Naive thymus-derived CD4-positive, alpha-beta T cell (primary cell): Measurements from ENCODE around the gene ADAMTS4. TPM values are rescaled to one million over a fixed set of nuclear protein-coding genes. Genes with fewer than 3 reads are reported as not detected.

ENCODE experiments used
- ATAC-seq: fragments of 150-1000 bp; cut with Tn5 transposase; 2 replicates; pipeline ENCODE4 v1.10.0; 2021; ENCODE audit warnings: mild to moderate bottlenecking, moderate library complexity
- CTCF ChIA-PET: fragments of 350-600 bp; sonication (Branson Sonifier 250); formaldehyde crosslinking; loops from one replicate; lab custom pipeline; 2021; ENCODE audit warnings: antibody characterized with exemption; lab: Charles Lee
- POLR2A ChIA-PET: fragments of 350-600 bp; sonication (Branson Sonifier 250); formaldehyde crosslinking; loops from one replicate; lab custom pipeline; 2021; ENCODE audit warnings: antibody characterized with exemption, inconsistent platforms; lab: Charles Lee
- DNase-seq, 9 donors: peaks; one replicate each; pipeline versions ENCODE4 v3.0.0 to v3.0.0-alpha.2; 2020 to 2022; ENCODE audit warnings: mixed read lengths in 1 of 9
- H3K27ac ChIP-seq: one replicate; pipeline ENCODE4 v1.7.0; 2013; ENCODE audit warnings: mild to moderate bottlenecking, low read depth, low read length, moderate library complexity
- H3K27me3 ChIP-seq, 2 donors: one replicate each; pipeline ENCODE4 v1.7.0; 2013; ENCODE audit warnings: low read length in 2 of 2, mild to moderate bottlenecking in 2 of 2, moderate library complexity in 2 of 2; ENCODE audit not compliant: control insufficient read depth in 2 of 2, insufficient read depth in 2 of 2
- H3K36me3 ChIP-seq, 3 experiments: 1 replicate in 2 of 3; 2 replicates in 1 of 3; pipeline ENCODE4 v1.7.0; 2013; ENCODE audit warnings: low read length in 3 of 3, mild to moderate bottlenecking in 3 of 3, moderate library complexity in 1 of 3; ENCODE audit not compliant: insufficient read depth in 3 of 3, control insufficient read depth in 2 of 3
- H3K4me1 ChIP-seq, 2 donors: one replicate each; pipeline ENCODE4 v1.7.0; 2013; ENCODE audit warnings: low read length in 2 of 2, mild to moderate bottlenecking in 2 of 2, moderate library complexity in 1 of 2; ENCODE audit not compliant: control insufficient read depth in 2 of 2, insufficient read depth in 2 of 2
- H3K4me3 ChIP-seq: 2 replicates; pipeline ENCODE4 v1.7.0; 2013; ENCODE audit warnings: mild to moderate bottlenecking, low read length
- H3K9me3 ChIP-seq, 3 experiments: 1 replicate in 2 of 3; 2 replicates in 1 of 3; pipeline ENCODE4 v1.7.0; 2013; ENCODE audit warnings: low read length in 3 of 3; ENCODE audit not compliant: control insufficient read depth in 2 of 3
- H3K27ac Mint-ChIP-seq, 9 donors: one replicate each; pipeline ENCODE4 v1.8.0; 2020 to 2022; ENCODE audit warnings: mixed read lengths in 9 of 9, mild to moderate bottlenecking in 8 of 9, moderate library complexity in 5 of 9, inconsistent platforms in 2 of 9
- H3K27me3 Mint-ChIP-seq, 5 donors: one replicate each; pipeline ENCODE4 v1.8.0; 2021 to 2022; ENCODE audit warnings: mixed read lengths in 5 of 5, mild to moderate bottlenecking in 1 of 5
- H3K36me3 Mint-ChIP-seq, 5 donors: one replicate each; pipeline ENCODE4 v1.8.0; 2020 to 2022; ENCODE audit warnings: mixed read lengths in 5 of 5, mild to moderate bottlenecking in 3 of 5, inconsistent platforms in 1 of 5
- H3K4me1 Mint-ChIP-seq, 7 donors: one replicate each; pipeline ENCODE4 v1.8.0; 2020 to 2022; ENCODE audit warnings: mixed read lengths in 7 of 7, mild to moderate bottlenecking in 3 of 7, inconsistent platforms in 1 of 7
- H3K4me3 Mint-ChIP-seq, 10 donors: one replicate each; pipeline ENCODE4 v1.8.0; 2020 to 2022; ENCODE audit warnings: mild to moderate bottlenecking in 10 of 10, mixed read lengths in 10 of 10, moderate library complexity in 6 of 10, inconsistent platforms in 2 of 10
- H3K9me3 Mint-ChIP-seq, 11 donors: one replicate each; pipeline ENCODE4 v1.8.0; 2020 to 2022; ENCODE audit warnings: mixed read lengths in 11 of 11, mild to moderate bottlenecking in 4 of 11, inconsistent platforms in 1 of 11, moderate library complexity in 1 of 11
- intact Hi-C, 2 donors: fragments of 100-400 bp; cut with micrococcal nuclease; formaldehyde crosslinking; loops; one replicate each; pipeline ENCODE4 v1.15.1; 2023
- polyA plus RNA-seq, 2 donors: library from polyadenylated mRNA; unstranded; fragments of 300-500 nt; fragmentation: Illumina TruSeq; gene quantifications; one replicate each; pipeline ENCODE4 v1.2.3, GENCODE V29; 2021
- total RNA-seq, 6 experiments: library from RNA in 5 of 6; stranded (reverse) in 5 of 6; gene quantifications; 1 replicate in 5 of 6; 2 replicates in 1 of 6; pipeline ENCODE4 v1.2.3 and lab custom pipeline; 2021 to 2026

ADAMTS4 gene
- total and polyA plus RNA-seq, 7 experiments from 2014 or later = 0.21 to 3.3 (median 1.1) TPM

GRCh38 chr1:161191971-161192370 lies 6.9 kb downstream of the ADAMTS4 start:
- POLR2A ChIA-PET = interaction anchor here (1.0 to 29.1 kb wide), 10 partner anchors 11 to 146 kb away, joined by 3 to 508 read pairs (median 15); partner anchors contain the start of genes ADAMTS4, APOA2, B4GALT3 and FCER1G
- ATAC-seq = no peak
- Histone ChIP-seq H3K27me3 (no peaks in the 10 kb centered on the region), H3K4me3 (no peak overlapping the region), H3K9me3 (no peaks in the 10 kb centered on the region), H3K27ac (no peak overlapping the region), H3K36me3 (no peaks in the 10 kb centered on the region), H3K4me1 (peaks cover 42 to 61% of the 10 kb centered on the region in 2 donors)
- H3K27ac Mint-ChIP-seq = peak overlapping the region in 4 of 9 donors; percentile 71 to 93 (median 78)
- H3K9me3 Mint-ChIP-seq = peaks cover 0 to 1% (median 0%) of the 10 kb centered on the region in 11 donors
- peaks cover 0 to 6% (median 0%) of the 10 kb centered on the region in 5 donors for H3K36me3 Mint-ChIP-seq
- H3K4me1 Mint-ChIP-seq = peaks cover 38 to 68% (median 48%) of the 10 kb centered on the region in 7 donors
- no peaks in the 10 kb centered on the region for H3K27me3 Mint-ChIP-seq
- DNase-seq = no peak
- no peak overlapping the region for H3K4me3 Mint-ChIP-seq
- CTCF ChIA-PET = interaction anchor here (0.6 to 5.3 kb wide), 22 partner anchors 10 to 192 kb away, joined by 3 to 76 read pairs (median 4); partner anchors contain the start of genes B4GALT3, NDUFS2, PPOX and TOMM40L
- intact Hi-C loops = loop anchor here (1.0 to 2.0 kb wide), 8 partner anchors 10 to 190 kb away; partner anchors contain the start of genes NDUFS2 (in 2 of the 2) and B4GALT3 (in 1 of the 2)

GRCh38 chr1:161190962-161191521 lies 7.8 kb downstream of the ADAMTS4 start:
- ChIA-PET POLR2A (interaction anchor here (0.6 to 29.1 kb wide), 13 partner anchors 10 to 128 kb away, joined by 3 to 508 read pairs (median 4); partner anchors contain the start of genes ADAMTS4, APOA2, B4GALT3 and FCER1G), CTCF (interaction anchor here (0.8 to 5.3 kb wide), 18 partner anchors 10 to 193 kb away, joined by 3 to 76 read pairs (median 12); partner anchors contain the start of genes B4GALT3, NDUFS2, PPOX and TOMM40L)
- H3K36me3 ChIP-seq = no peaks in the 10 kb centered on the region
- no peak overlapping the region for H3K27ac ChIP-seq
- H3K27ac Mint-ChIP-seq = peak overlapping the region in 3 of 9 donors; percentile 70 to 85 (median 78)
- no peaks in the 10 kb centered on the region for H3K9me3 ChIP-seq
- H3K9me3 Mint-ChIP-seq = peaks cover 0 to 2% (median 0%) of the 10 kb centered on the region in 11 donors
- DNase-seq (no peak), ATAC-seq (no peak)
- no peaks in the 10 kb centered on the region for H3K27me3 Mint-ChIP-seq
- no peaks in the 10 kb centered on the region for H3K27me3 ChIP-seq
- intact Hi-C loops = no loop called here
- H3K4me3 ChIP-seq = no peak overlapping the region
- peaks cover 0 to 7% (median 0%) of the 10 kb centered on the region in 5 donors for H3K36me3 Mint-ChIP-seq
- H3K4me1 Mint-ChIP-seq = peaks cover 47 to 71% (median 54%) of the 10 kb centered on the region in 7 donors
- H3K4me3 Mint-ChIP-seq = no peak overlapping the region
- H3K4me1 ChIP-seq = peaks cover 51 to 68% of the 10 kb centered on the region in 2 donors

- no peaks in the 10 kb centered on the region for H3K27me3 Mint-ChIP-seq
- ChIA-PET CTCF (interaction anchor here (1.3 kb wide), 1 partner anchor 23 kb away, joined by 3 read pairs; the partner anchor contains the start of gene PPOX), POLR2A (interaction anchor here (1.1 to 29.1 kb wide), 4 partner anchors 14 to 34 kb away, joined by 3 to 508 read pairs (median 89); partner anchors contain the start of genes ADAMTS4, APOA2, FCER1G and NDUFS2)
- peak overlapping the region in 1 of 10 donors; percentile 29 for H3K4me3 Mint-ChIP-seq
- H3K36me3 Mint-ChIP-seq = peaks cover 0 to 10% (median 0%) of the 10 kb centered on the region in 5 donors
- Histone ChIP-seq H3K27me3 (no peaks in the 10 kb centered on the region), H3K36me3 (no peaks in the 10 kb centered on the region), H3K27ac (no peak overlapping the region), H3K4me1 (peaks cover 53 to 58% of the 10 kb centered on the region in 2 donors), H3K9me3 (no peaks in the 10 kb centered on the region), H3K4me3 (no peak overlapping the region)
- peak overlapping the region; percentile 25 to 99 (median 72) for H3K27ac Mint-ChIP-seq
- intact Hi-C loops = no loop called here
- H3K4me1 Mint-ChIP-seq = peaks cover 53 to 73% (median 61%) of the 10 kb centered on the region in 7 donors
- no peak for DNase-seq
- H3K9me3 Mint-ChIP-seq = peaks cover 0 to 2% (median 0%) of the 10 kb centered on the region in 11 donors
- no peak for ATAC-seq
Measured at GRCh38 chr1:161189036-161189435, 9.8 kb downstream of the ADAMTS4 start.

GRCh38 chr1:161188381-161188780 lies 10.5 kb downstream of the ADAMTS4 start:
- Histone ChIP-seq H3K4me3 (no peak overlapping the region), H3K27me3 (no peaks in the 10 kb centered on the region), H3K9me3 (no peaks in the 10 kb centered on the region), H3K4me1 (peaks cover 58 to 60% of the 10 kb centered on the region in 2 donors), H3K27ac (no peak overlapping the region), H3K36me3 (no peaks in the 10 kb centered on the region)
- intact Hi-C loops = no loop called here
- Mint-ChIP-seq H3K4me3 (peak overlapping the region in 7 of 10 donors; percentile 23 to 52 (median 43)), H3K27ac (peak overlapping the region; percentile 45 to 99 (median 77)), H3K9me3 (peaks cover 0 to 2% (median 0%) of the 10 kb centered on the region in 11 donors), H3K36me3 (peaks cover 0 to 10% (median 0%) of the 10 kb centered on the region in 5 donors), H3K4me1 (peaks cover 57 to 79% (median 66%) of the 10 kb centered on the region in 7 donors), H3K27me3 (no peaks in the 10 kb centered on the region)
- ChIA-PET CTCF (interaction anchor here (0.6 to 1.3 kb wide), 3 partner anchors 16 to 102 kb away, joined by 3 to 4 read pairs (median 3); partner anchors contain the start of gene PPOX), POLR2A (interaction anchor here (0.6 to 29.1 kb wide), 9 partner anchors 8 to 549 kb away, joined by 3 to 508 read pairs (median 4); partner anchors contain the start of genes ADAMTS4, APOA2, B4GALT3 and FCER1G)
- ATAC-seq = no peak
- no peak for DNase-seq

GRCh38 chr1:161187311-161187710 lies 11.5 kb downstream of the ADAMTS4 start:
- Mint-ChIP-seq H3K27me3 (no peaks in the 10 kb centered on the region), H3K9me3 (peaks cover 0 to 2% (median 0%) of the 10 kb centered on the region in 11 donors), H3K36me3 (peaks cover 0 to 10% (median 0%) of the 10 kb centered on the region in 5 donors), H3K27ac (peak overlapping the region; percentile 92 to 99 (median 97)), H3K4me1 (peaks cover 55 to 80% (median 68%) of the 10 kb centered on the region in 7 donors), H3K4me3 (peak overlapping the region; percentile 18 to 89 (median 47))
- ChIA-PET CTCF (interaction anchor here (0.6 to 1.4 kb wide), 3 partner anchors 17 to 38 kb away, joined by 3 to 4 read pairs (median 3); partner anchors contain the start of gene TOMM40L), POLR2A (interaction anchor here (1.4 to 29.1 kb wide), 7 partner anchors 15 to 36 kb away, joined by 3 to 508 read pairs (median 11); partner anchors contain the start of genes ADAMTS4, APOA2, FCER1G and NDUFS2)
- H3K36me3 ChIP-seq = no peaks in the 10 kb centered on the region
- H3K4me3 ChIP-seq = no peak overlapping the region
- H3K4me1 ChIP-seq = peaks cover 58 to 64% of the 10 kb centered on the region in 2 donors
- intact Hi-C loops = no loop called here
- H3K9me3 ChIP-seq = no peaks in the 10 kb centered on the region
- ATAC-seq (no peak), DNase-seq (no peak)
- H3K27ac ChIP-seq = peak overlapping the region; percentile 65
- no peaks in the 10 kb centered on the region for H3K27me3 ChIP-seq
